IMR-90 (cell line): ENCODE results near the gene GRIK5. TPM values are rescaled to one million over a fixed set of nuclear protein-coding genes. Genes with fewer than 3 reads are reported as not detected.

ENCODE experiments used
- ATAC-seq: fragments of 200-7000 bp; cut with Tn5 transposase; 2 replicates; pipeline ENCODE4 v1.9.1; 2020; ENCODE audit warnings: low read depth, mild to moderate bottlenecking, moderate library complexity
- BruUV-seq: library from RNA; stranded (reverse); fragments of 400-500 nt; replicated peaks from 2 replicates; lab custom pipeline; 2021; lab: Mats Ljungman, UMichigan
- CTCF ChIA-PET: fragments of 300-600 bp; formaldehyde crosslinking; extraction: SDS; loops from one replicate; lab custom pipeline; 2021; ENCODE audit warnings: antibody characterized with exemption; lab: Yijun Ruan, JAX
- POLR2A ChIA-PET: fragments of 300-600 bp; sonication (Branson Sonifier 250); formaldehyde crosslinking; loops from one replicate; lab custom pipeline; 2022; ENCODE audit warnings: antibody characterized with exemption; ENCODE audit not compliant: unreplicated experiment; lab: Charles Lee
- DNase-seq: peaks from one replicate; pipeline ENCODE4 v3.0.0; 2013
- H2AFZ ChIP-seq: replicated peaks from 2 replicates; pipeline ENCODE3; 2013; ENCODE audit warnings: low read length, mild to moderate bottlenecking; ENCODE audit not compliant: poor library complexity
- H2AK5ac ChIP-seq: 2 replicates; pipeline ENCODE4 v1.6.1; 2013; ENCODE audit warnings: low read depth, low read length, inconsistent platforms
- H2AK9ac ChIP-seq: replicated peaks from 2 replicates; pipeline ENCODE3; 2013; ENCODE audit warnings: mild to moderate bottlenecking, low read depth, low read length, moderate library complexity; ENCODE audit not compliant: poor library complexity
- H2BK120ac ChIP-seq: 2 replicates; pipeline ENCODE4 v1.6.1; 2013; ENCODE audit warnings: low read depth, low read length, inconsistent platforms
- H2BK15ac ChIP-seq: 3 replicates; pipeline ENCODE4 v1.6.1; 2013; ENCODE audit warnings: low read depth, low read length, inconsistent platforms
- H2BK20ac ChIP-seq: 2 replicates; pipeline ENCODE4 v1.6.1; 2013; ENCODE audit warnings: low read depth, mild to moderate bottlenecking, inconsistent platforms, low read length, moderate library complexity
- H2BK5ac ChIP-seq: 2 replicates; pipeline ENCODE4 v1.6.1; 2013; ENCODE audit warnings: mild to moderate bottlenecking, low read depth, low read length, inconsistent platforms; ENCODE audit not compliant: poor library complexity, severe bottlenecking
- H3K14ac ChIP-seq: replicated peaks from 2 replicates; pipeline ENCODE4 v1.6.1; 2013; ENCODE audit warnings: low read depth, low read length, inconsistent platforms
- H3K18ac ChIP-seq: 2 replicates; pipeline ENCODE4 v1.6.1; 2013; ENCODE audit warnings: low read depth, low read length, control low read depth
- H3K23ac ChIP-seq: 2 replicates; pipeline ENCODE4 v1.6.1; 2013; ENCODE audit warnings: low read depth, low read length, inconsistent platforms
- H3K27ac ChIP-seq: 2 replicates; pipeline ENCODE4 v1.5.1; 2013; ENCODE audit warnings: mild to moderate bottlenecking, control low read depth, low read length; ENCODE audit not compliant: insufficient read depth
- H3K27me3 ChIP-seq: 2 replicates; pipeline ENCODE4 v1.6.1; 2013; ENCODE audit warnings: low read length; ENCODE audit not compliant: control insufficient read depth, insufficient read depth
- H3K36me3 ChIP-seq: 2 replicates; pipeline ENCODE4 v1.6.1; 2013; ENCODE audit warnings: low read length, mixed read lengths; ENCODE audit not compliant: control insufficient read depth, insufficient read depth
- H3K4ac ChIP-seq: 2 replicates; pipeline ENCODE4 v1.6.1; 2013; ENCODE audit warnings: low read depth, low read length, inconsistent platforms
- H3K4me1 ChIP-seq: 2 replicates; pipeline ENCODE4 v1.6.1; 2013; ENCODE audit warnings: low read length, mixed read lengths; ENCODE audit not compliant: control insufficient read depth, insufficient read depth
- H3K4me2 ChIP-seq: 2 replicates; pipeline ENCODE4 v1.6.1; 2013; ENCODE audit warnings: low read depth, mild to moderate bottlenecking, control low read depth, low read length, moderate library complexity
- H3K4me3 ChIP-seq: 2 replicates; pipeline ENCODE4 v1.5.1; 2013; ENCODE audit warnings: low read depth, mild to moderate bottlenecking, control low read depth, low read length, moderate library complexity; ENCODE audit not compliant: insufficient read depth
- H3K56ac ChIP-seq: 2 replicates; pipeline ENCODE4 v1.6.1; 2013; ENCODE audit warnings: low read length, inconsistent platforms; ENCODE audit not compliant: insufficient read depth; ENCODE audit errors: extremely low read depth
- H3K79me1 ChIP-seq, 2 experiments: 2 replicates each; pipeline ENCODE4 v1.6.1; 2013; ENCODE audit warnings: low read length in 2 of 2, inconsistent platforms in 1 of 2, low read depth in 1 of 2
- H3K9ac ChIP-seq: 2 replicates; pipeline ENCODE4 v1.6.1; 2013; ENCODE audit warnings: low read depth, low read length, control low read depth
- H3K9me1 ChIP-seq: 2 replicates; pipeline ENCODE4 v1.6.1; 2013; ENCODE audit warnings: low read length, inconsistent platforms; ENCODE audit not compliant: insufficient read depth
- H3K9me3 ChIP-seq: 2 replicates; pipeline ENCODE4 v1.6.1; 2013; ENCODE audit warnings: low read length; ENCODE audit not compliant: control insufficient read depth, insufficient read depth
- H4K20me1 ChIP-seq: 2 replicates; pipeline ENCODE4 v1.6.1; 2013; ENCODE audit warnings: low read length, inconsistent platforms; ENCODE audit not compliant: insufficient read depth
- H4K5ac ChIP-seq: 2 replicates; pipeline ENCODE4 v1.6.1; 2013; ENCODE audit warnings: mild to moderate bottlenecking, low read depth, low read length, control low read depth
- H4K8ac ChIP-seq, 2 experiments: 2 replicates each; pipeline ENCODE4 v1.6.1; 2013; ENCODE audit warnings: low read depth in 2 of 2, low read length in 2 of 2, control low read depth in 1 of 2, inconsistent platforms in 1 of 2
- H4K91ac ChIP-seq: 2 replicates; pipeline ENCODE4 v1.6.1; 2013; ENCODE audit warnings: low read depth, low read length, inconsistent platforms; ENCODE audit not compliant: insufficient read depth
- CEBPB ChIP-seq: IDR thresholded peaks from 2 replicates; pipeline ENCODE4 v1.6.1; 2012; ENCODE audit warnings: low read depth, low read length, improper control_type of control experiment
- ELK1 ChIP-seq: fragments of 150-350 bp; IDR thresholded peaks from 2 replicates; pipeline ENCODE4 v1.6.1; 2016; ENCODE audit warnings: low read depth, mild to moderate bottlenecking, low read length, moderate library complexity, borderline replicate concordance
- FOS ChIP-seq: fragments of 150-350 bp; IDR thresholded peaks from 2 replicates; pipeline ENCODE4 v1.6.1; 2016; ENCODE audit warnings: low read depth, low read length
- MAFK ChIP-seq: IDR thresholded peaks from 2 replicates; pipeline ENCODE4 v1.6.1; 2012; ENCODE audit warnings: low read depth, low read length, improper control_type of control experiment
- MAZ ChIP-seq: IDR thresholded peaks from 2 replicates; pipeline ENCODE4 v1.6.1; 2012; ENCODE audit warnings: low read depth, mild to moderate bottlenecking, low read length, improper control_type of control experiment, moderate library complexity, borderline replicate concordance
- MXI1 ChIP-seq: IDR thresholded peaks from 2 replicates; pipeline ENCODE4 v1.6.1; 2012; ENCODE audit warnings: low read depth, mild to moderate bottlenecking, low read length, moderate library complexity, borderline replicate concordance
- NFE2L2 ChIP-seq: fragments of 150-350 bp; IDR thresholded peaks from 2 replicates; pipeline ENCODE4 v1.6.1; 2016; ENCODE audit warnings: low read depth, mild to moderate bottlenecking, low read length
- POLR2A ChIP-seq: IDR thresholded peaks from 2 replicates; pipeline ENCODE4 v1.6.1; 2012; ENCODE audit warnings: mild to moderate bottlenecking, low read depth, low read length
- RAD21 ChIP-seq: IDR thresholded peaks from 2 replicates; pipeline ENCODE4 v1.6.1; 2012; ENCODE audit warnings: low read length, improper control_type of control experiment
- RFX5 ChIP-seq: IDR thresholded peaks from 2 replicates; pipeline ENCODE4 v1.8.0; 2012; ENCODE audit warnings: low read depth, mild to moderate bottlenecking, low read length, moderate library complexity
- SMC3 ChIP-seq: fragments of 150-350 bp; IDR thresholded peaks from 2 replicates; pipeline ENCODE4 v1.6.1; 2016; ENCODE audit warnings: low read depth, mild to moderate bottlenecking, antibody characterized with exemption, low read length, moderate library complexity
- USF2 ChIP-seq: fragments of 150-350 bp; IDR thresholded peaks from 2 replicates; pipeline ENCODE4 v1.6.1; 2017; ENCODE audit warnings: mild to moderate bottlenecking, antibody characterized with exemption, low read length, low read depth
- WGBS, 2 experiments: methylation state at CpG; one replicate each; pipeline versions ENCODE4 v1.1.5 to v1.1.7; 2013; ENCODE audit warnings: missing lambda C conversion rate in 2 of 2; ENCODE audit not compliant: insufficient read length in 1 of 2; ENCODE audit errors: extremely low coverage in 2 of 2; 5-methylcytosine and 5-hydroxymethylcytosine counted together
- dilution Hi-C: fragments of 300-500 bp; cut with HindIII; formaldehyde crosslinking; loops from one replicate; pipeline ENCODE4 v1.14.3; 2018; ENCODE audit warnings: low sequenced_read_pairs; ENCODE audit not compliant: unreplicated experiment
- in situ Hi-C: fragments of 300-500 bp; cut with MboI; formaldehyde crosslinking; loops from 3 replicates; pipeline ENCODE4 v1.14.3; 2019; ENCODE audit warnings: low sequenced_read_pairs, inconsistent platforms, mixed read lengths
- intact Hi-C: fragments of 100-400 bp; cut with micrococcal nuclease; formaldehyde crosslinking; loops from 2 replicates; pipeline ENCODE4 v1.10.0; 2022
- polyA plus RNA-seq, 3 experiments: library from polyadenylated mRNA; depleted of rRNA; stranded (reverse); fragments of >200 nt; gene quantifications; 2 replicates each; pipeline ENCODE4 v1.2.3, GENCODE V29; 2012; ENCODE audit warnings: low replicate concordance in 1 of 3
- total RNA-seq: library from RNA; depleted of rRNA; stranded (reverse); fragments of >200 nt; gene quantifications from 2 replicates; pipeline ENCODE4 v1.2.3, GENCODE V29; 2012
- TF ChIP-seq, protein P1 (sequence below): conservative IDR thresholded peaks from 2 replicates; pipeline ENCODE4 v1.5.1; 2012; ENCODE audit warnings: mild to moderate bottlenecking, low read depth, low read length, improper control_type of control experiment

The GRIK5 gene
- total and polyA plus RNA-seq, 2 of the 4 experiments (the other 2 are of a cell fraction), result 0.10 TPM; not detected in 1

GRCh38 chr19:42113641-42114348 lies 43.8 kb upstream of the GRIK5 start:
- Histone ChIP-seq H3K9me3 (no peaks in the 10 kb centered on the region), H2BK20ac (peak overlapping the region; percentile 62), H3K56ac (peak overlapping the region; percentile 67), H2BK120ac (peak overlapping the region; percentile 84), H3K18ac (peak overlapping the region; percentile 17; the same call in 1 of the 2 replicates), H3K23ac (peak overlapping the region; percentile 32), H3K4me1 (peaks cover 24% of the 10 kb centered on the region), H3K27me3 (no peaks in the 10 kb centered on the region), H4K20me1 (no peaks in the 10 kb centered on the region), H2AK9ac (no peak overlapping the region), H3K27ac (peak overlapping the region; percentile 63), H2AFZ (peak overlapping the region; percentile 64), H3K79me1 (peaks cover 3 to 22% of the 10 kb centered on the region in 2 experiments; a peak in 3 of 4 replicates), H3K14ac (peak overlapping the region; percentile 62), H2BK15ac (peak overlapping the region; percentile 71; the same call in 2 of the 3 replicates), H3K4ac (peak overlapping the region; percentile 84), H4K91ac (peak overlapping the region; percentile 84), H3K9ac (peak overlapping the region; percentile 20; the same call in 1 of the 2 replicates), H3K4me2 (peak overlapping the region; percentile 5), H2BK5ac (peak overlapping the region; percentile 77), H4K8ac (peak overlapping the region; percentile 75 to 84), H4K5ac (peak overlapping the region; percentile 11; the same call in 1 of the 2 replicates), H3K9me1 (peaks cover 33% of the 10 kb centered on the region), H3K4me3 (no peak overlapping the region), H3K36me3 (no peaks in the 10 kb centered on the region), H2AK5ac (peak overlapping the region; percentile 40)
- in situ Hi-C loops (loop anchor here (10.0 kb wide), 1 partner anchor 281 kb away; the partner anchor contains the start of gene CNFN), dilution Hi-C loops (no loop called here), intact Hi-C loops (no loop called here)
- 0% methylated on average over 5 of the region's 10 CpGs; no CpG with 5 or more reads in 1 of the 2 experiments for WGBS, 2 experiments
- peak; percentile 99 for DNase-seq
- no TSS peak for BruUV-seq
- POLR2A ChIA-PET, result no interaction called here
- CTCF ChIA-PET, result interaction anchor here (0.6 to 1.4 kb wide), 5 partner anchors 9 to 325 kb away, joined by 3 to 4 read pairs (median 3); no protein-coding TSS in a partner anchor
- peak; percentile 88 for ATAC-seq
- TF ChIP-seq RAD21, result 0 out of 2 replicates have a peak, but pooled peaks have one; percentile 22
- no peak for TF ChIP-seq POLR2A
- 0 out of 2 replicates have a peak, but pooled peaks have one; percentile 11 for TF ChIP-seq MAFK
- peak; percentile 36; the same call in 1 of the 2 replicates for TF ChIP-seq CEBPB
- no peak for TF ChIP-seq RFX5
- peak; percentile 14; the same call in 1 of the 2 replicates for TF ChIP-seq SMC3
- no peak for TF ChIP-seq ELK1
- TF ChIP-seq, protein P1, sequence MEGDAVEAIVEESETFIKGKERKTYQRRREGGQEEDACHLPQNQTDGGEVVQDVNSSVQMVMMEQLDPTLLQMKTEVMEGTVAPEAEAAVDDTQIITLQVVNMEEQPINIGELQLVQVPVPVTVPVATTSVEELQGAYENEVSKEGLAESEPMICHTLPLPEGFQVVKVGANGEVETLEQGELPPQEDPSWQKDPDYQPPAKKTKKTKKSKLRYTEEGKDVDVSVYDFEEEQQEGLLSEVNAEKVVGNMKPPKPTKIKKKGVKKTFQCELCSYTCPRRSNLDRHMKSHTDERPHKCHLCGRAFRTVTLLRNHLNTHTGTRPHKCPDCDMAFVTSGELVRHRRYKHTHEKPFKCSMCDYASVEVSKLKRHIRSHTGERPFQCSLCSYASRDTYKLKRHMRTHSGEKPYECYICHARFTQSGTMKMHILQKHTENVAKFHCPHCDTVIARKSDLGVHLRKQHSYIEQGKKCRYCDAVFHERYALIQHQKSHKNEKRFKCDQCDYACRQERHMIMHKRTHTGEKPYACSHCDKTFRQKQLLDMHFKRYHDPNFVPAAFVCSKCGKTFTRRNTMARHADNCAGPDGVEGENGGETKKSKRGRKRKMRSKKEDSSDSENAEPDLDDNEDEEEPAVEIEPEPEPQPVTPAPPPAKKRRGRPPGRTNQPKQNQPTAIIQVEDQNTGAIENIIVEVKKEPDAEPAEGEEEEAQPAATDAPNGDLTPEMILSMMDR, result peak; percentile 47
- peak; percentile 80 for TF ChIP-seq MAZ
- 0 out of 2 replicates have a peak, but pooled peaks have one; percentile 16 for TF ChIP-seq MXI1
- TF ChIP-seq FOS, result peak; percentile 93
- peak; percentile 14; the same call in 1 of the 2 replicates for TF ChIP-seq USF2
- TF ChIP-seq NFE2L2, result peak; percentile 46; the same call in 1 of the 2 replicates
